K562 (cell line): Measurements from ENCODE around the gene CYP4V2. TPM values are rescaled to one million over a fixed set of nuclear protein-coding genes. Genes with fewer than 3 reads are reported as not detected.

ENCODE experiments used
- LARP7 ChIP-seq: fragments of 450-650 bp; IDR thresholded peaks from 2 replicates; pipeline ENCODE4 v1.6.1; 2016
- POLR2A ChIP-seq: fragments of 450-650 bp; conservative IDR thresholded peaks from 2 replicates; pipeline ENCODE4 v1.6.1; 2016
- polyA plus RNA-seq, 8 experiments: library from polyadenylated mRNA; depleted of rRNA in 4 of 8; stranded (reverse) in 5 of 8; unstranded in 3 of 8; fragments of >200 nt; fragmentation: Nextera tagmentation in 2 of 8; fragmentation: Illumina TruSeq in 1 of 8; extraction: Ambion mirVana in 2 of 8; extraction: Trizol in 1 of 8; gene quantifications; 2 replicates each; pipeline versions ENCODE4 v1.2.1 to v1.2.3, GENCODE V29; 2011 to 2014; ENCODE audit warnings: inconsistent platforms in 1 of 8, missing spikeins in 1 of 8
- total RNA-seq, 7 experiments: library from RNA; depleted of rRNA in 6 of 7; stranded (reverse); fragments of >200 nt in 6 of 7; fragmentation: Illumina TruSeq in 2 of 7; extraction: Trizol in 2 of 7; gene quantifications; 2 replicates each; pipeline versions ENCODE4 v1.2.1 to v1.2.3, GENCODE V29; 2011 to 2021; ENCODE audit warnings: low replicate concordance in 1 of 7
- TF ChIP-seq, protein P1 (sequence below): fragments of 450-650 bp; formaldehyde crosslinking; IDR thresholded peaks from 2 replicates; pipeline ENCODE4 v1.4.0; 2022; ENCODE audit warnings: mild to moderate bottlenecking, moderate library complexity
- TF ChIP-seq, protein P2 (sequence below): sonication (generic); formaldehyde crosslinking; IDR thresholded peaks from 2 replicates; pipeline ENCODE4 v1.8.1; 2022; ENCODE audit warnings: missing genetic modification reagents
- TF ChIP-seq, protein P3 (sequence below): fragments of 200-600 bp; sonication (generic); IDR thresholded peaks from one replicate; pipeline ENCODE4 v1.6.1; 2012; ENCODE audit warnings: mild to moderate bottlenecking, low read depth, low read length, inconsistent platforms
- TF ChIP-seq, protein P4 (sequence below), 2 experiments: fragments of 450-650 bp; IDR thresholded peaks; 2 replicates each; pipeline ENCODE4 v1.6.1; 2016

Gene CYP4V2
- total and polyA plus RNA-seq, 9 of the 15 experiments (the other 6 are each of a cell fraction or from before 2014, with no cell fraction given): 1.1 to 8.3 (median 3.9) TPM

DNA sequence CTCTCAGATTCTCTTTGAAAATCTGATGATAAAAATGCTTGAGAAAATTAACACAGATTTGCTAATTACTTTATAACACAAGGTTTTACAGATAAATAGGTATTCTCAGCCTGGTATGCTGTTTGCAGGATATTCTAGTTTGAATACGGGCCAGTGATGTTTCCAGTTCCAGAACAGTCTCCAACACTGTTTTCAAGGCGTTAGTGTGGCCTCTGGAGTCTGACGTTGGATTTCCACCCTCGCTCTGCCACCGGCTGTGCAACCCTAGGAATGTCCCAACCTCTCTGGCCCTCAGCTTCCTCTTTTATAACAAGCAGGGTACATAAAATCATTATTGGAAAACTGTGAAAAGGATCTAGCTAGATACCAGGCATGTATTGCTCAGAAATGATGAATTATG lies 23.8 kb upstream of the CYP4V2 start (continued):
- TF ChIP-seq, protein P1, sequence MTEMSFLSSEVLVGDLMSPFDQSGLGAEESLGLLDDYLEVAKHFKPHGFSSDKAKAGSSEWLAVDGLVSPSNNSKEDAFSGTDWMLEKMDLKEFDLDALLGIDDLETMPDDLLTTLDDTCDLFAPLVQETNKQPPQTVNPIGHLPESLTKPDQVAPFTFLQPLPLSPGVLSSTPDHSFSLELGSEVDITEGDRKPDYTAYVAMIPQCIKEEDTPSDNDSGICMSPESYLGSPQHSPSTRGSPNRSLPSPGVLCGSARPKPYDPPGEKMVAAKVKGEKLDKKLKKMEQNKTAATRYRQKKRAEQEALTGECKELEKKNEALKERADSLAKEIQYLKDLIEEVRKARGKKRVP (CRISPR knock-in tag): no peak
- TF ChIP-seq, protein P2, sequence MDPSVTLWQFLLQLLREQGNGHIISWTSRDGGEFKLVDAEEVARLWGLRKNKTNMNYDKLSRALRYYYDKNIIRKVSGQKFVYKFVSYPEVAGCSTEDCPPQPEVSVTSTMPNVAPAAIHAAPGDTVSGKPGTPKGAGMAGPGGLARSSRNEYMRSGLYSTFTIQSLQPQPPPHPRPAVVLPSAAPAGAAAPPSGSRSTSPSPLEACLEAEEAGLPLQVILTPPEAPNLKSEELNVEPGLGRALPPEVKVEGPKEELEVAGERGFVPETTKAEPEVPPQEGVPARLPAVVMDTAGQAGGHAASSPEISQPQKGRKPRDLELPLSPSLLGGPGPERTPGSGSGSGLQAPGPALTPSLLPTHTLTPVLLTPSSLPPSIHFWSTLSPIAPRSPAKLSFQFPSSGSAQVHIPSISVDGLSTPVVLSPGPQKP: no peak
- no peak for TF ChIP-seq LARP7
- no peak for TF ChIP-seq POLR2A
- TF ChIP-seq, protein P3, sequence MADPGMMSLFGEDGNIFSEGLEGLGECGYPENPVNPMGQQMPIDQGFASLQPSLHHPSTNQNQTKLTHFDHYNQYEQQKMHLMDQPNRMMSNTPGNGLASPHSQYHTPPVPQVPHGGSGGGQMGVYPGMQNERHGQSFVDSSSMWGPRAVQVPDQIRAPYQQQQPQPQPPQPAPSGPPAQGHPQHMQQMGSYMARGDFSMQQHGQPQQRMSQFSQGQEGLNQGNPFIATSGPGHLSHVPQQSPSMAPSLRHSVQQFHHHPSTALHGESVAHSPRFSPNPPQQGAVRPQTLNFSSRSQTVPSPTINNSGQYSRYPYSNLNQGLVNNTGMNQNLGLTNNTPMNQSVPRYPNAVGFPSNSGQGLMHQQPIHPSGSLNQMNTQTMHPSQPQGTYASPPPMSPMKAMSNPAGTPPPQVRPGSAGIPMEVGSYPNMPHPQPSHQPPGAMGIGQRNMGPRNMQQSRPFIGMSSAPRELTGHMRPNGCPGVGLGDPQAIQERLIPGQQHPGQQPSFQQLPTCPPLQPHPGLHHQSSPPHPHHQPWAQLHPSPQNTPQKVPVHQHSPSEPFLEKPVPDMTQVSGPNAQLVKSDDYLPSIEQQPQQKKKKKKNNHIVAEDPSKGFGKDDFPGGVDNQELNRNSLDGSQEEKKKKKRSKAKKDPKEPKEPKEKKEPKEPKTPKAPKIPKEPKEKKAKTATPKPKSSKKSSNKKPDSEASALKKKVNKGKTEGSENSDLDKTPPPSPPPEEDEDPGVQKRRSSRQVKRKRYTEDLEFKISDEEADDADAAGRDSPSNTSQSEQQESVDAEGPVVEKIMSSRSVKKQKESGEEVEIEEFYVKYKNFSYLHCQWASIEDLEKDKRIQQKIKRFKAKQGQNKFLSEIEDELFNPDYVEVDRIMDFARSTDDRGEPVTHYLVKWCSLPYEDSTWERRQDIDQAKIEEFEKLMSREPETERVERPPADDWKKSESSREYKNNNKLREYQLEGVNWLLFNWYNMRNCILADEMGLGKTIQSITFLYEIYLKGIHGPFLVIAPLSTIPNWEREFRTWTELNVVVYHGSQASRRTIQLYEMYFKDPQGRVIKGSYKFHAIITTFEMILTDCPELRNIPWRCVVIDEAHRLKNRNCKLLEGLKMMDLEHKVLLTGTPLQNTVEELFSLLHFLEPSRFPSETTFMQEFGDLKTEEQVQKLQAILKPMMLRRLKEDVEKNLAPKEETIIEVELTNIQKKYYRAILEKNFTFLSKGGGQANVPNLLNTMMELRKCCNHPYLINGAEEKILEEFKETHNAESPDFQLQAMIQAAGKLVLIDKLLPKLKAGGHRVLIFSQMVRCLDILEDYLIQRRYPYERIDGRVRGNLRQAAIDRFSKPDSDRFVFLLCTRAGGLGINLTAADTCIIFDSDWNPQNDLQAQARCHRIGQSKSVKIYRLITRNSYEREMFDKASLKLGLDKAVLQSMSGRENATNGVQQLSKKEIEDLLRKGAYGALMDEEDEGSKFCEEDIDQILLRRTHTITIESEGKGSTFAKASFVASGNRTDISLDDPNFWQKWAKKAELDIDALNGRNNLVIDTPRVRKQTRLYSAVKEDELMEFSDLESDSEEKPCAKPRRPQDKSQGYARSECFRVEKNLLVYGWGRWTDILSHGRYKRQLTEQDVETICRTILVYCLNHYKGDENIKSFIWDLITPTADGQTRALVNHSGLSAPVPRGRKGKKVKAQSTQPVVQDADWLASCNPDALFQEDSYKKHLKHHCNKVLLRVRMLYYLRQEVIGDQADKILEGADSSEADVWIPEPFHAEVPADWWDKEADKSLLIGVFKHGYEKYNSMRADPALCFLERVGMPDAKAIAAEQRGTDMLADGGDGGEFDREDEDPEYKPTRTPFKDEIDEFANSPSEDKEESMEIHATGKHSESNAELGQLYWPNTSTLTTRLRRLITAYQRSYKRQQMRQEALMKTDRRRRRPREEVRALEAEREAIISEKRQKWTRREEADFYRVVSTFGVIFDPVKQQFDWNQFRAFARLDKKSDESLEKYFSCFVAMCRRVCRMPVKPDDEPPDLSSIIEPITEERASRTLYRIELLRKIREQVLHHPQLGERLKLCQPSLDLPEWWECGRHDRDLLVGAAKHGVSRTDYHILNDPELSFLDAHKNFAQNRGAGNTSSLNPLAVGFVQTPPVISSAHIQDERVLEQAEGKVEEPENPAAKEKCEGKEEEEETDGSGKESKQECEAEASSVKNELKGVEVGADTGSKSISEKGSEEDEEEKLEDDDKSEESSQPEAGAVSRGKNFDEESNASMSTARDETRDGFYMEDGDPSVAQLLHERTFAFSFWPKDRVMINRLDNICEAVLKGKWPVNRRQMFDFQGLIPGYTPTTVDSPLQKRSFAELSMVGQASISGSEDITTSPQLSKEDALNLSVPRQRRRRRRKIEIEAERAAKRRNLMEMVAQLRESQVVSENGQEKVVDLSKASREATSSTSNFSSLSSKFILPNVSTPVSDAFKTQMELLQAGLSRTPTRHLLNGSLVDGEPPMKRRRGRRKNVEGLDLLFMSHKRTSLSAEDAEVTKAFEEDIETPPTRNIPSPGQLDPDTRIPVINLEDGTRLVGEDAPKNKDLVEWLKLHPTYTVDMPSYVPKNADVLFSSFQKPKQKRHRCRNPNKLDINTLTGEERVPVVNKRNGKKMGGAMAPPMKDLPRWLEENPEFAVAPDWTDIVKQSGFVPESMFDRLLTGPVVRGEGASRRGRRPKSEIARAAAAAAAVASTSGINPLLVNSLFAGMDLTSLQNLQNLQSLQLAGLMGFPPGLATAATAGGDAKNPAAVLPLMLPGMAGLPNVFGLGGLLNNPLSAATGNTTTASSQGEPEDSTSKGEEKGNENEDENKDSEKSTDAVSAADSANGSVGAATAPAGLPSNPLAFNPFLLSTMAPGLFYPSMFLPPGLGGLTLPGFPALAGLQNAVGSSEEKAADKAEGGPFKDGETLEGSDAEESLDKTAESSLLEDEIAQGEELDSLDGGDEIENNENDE: no peak
- TF ChIP-seq, protein P4, sequence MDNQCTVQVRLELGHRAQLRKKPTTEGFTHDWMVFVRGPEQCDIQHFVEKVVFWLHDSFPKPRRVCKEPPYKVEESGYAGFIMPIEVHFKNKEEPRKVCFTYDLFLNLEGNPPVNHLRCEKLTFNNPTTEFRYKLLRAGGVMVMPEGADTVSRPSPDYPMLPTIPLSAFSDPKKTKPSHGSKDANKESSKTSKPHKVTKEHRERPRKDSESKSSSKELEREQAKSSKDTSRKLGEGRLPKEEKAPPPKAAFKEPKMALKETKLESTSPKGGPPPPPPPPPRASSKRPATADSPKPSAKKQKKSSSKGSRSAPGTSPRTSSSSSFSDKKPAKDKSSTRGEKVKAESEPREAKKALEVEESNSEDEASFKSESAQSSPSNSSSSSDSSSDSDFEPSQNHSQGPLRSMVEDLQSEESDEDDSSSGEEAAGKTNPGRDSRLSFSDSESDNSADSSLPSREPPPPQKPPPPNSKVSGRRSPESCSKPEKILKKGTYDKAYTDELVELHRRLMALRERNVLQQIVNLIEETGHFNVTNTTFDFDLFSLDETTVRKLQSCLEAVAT (IDR thresholded peaks at IDR 0.05): no peak
